NCI-H748 (cell line): Measurements from ENCODE around the gene TRIM65.
A peak's percentile ranks its signal among the peaks of the same experiment; 100 is the strongest.
"Not testable (repeated sequence)": the region's sequence is repeated elsewhere in the genome, so short reads cannot be mapped to it uniquely, and the experiment has no call there.

ENCODE experiments used
- DNase-seq: peaks from one replicate; lab custom pipeline; 2025; ENCODE audit not compliant: unreplicated experiment; lab: John Stamatoyannopoulos, UW

The TRIM65 gene

GRCh38 chr17:75876190-75876937, 20.4 kb downstream of the TRIM65 start:
- DNase-seq = no peak

GRCh38 chr17:75875940-75876189, 20.9 kb downstream of the TRIM65 start:
- DNase-seq = no peak

- DNase-seq = no peak
Measured at GRCh38 chr17:75875182-75875939, 21.4 kb downstream of the TRIM65 start.

- no peak for DNase-seq
Measured at GRCh38 chr17:75874323-75875181, 22.2 kb downstream of the TRIM65 start.

GRCh38 chr17:75873587-75874322, 23.0 kb downstream of the TRIM65 start:
- no peak for DNase-seq

GRCh38 chr17:75872434-75873351, 24.1 kb downstream of the TRIM65 start:
- peak; percentile 33 for DNase-seq

GRCh38 chr17:75870228-75870627, 26.5 kb downstream of the TRIM65 start:
- not testable (repeated sequence) for DNase-seq

- peak; percentile 13 for DNase-seq
Measured at GRCh38 chr17:75869282-75870141, 27.2 kb downstream of the TRIM65 start.

- not testable (repeated sequence) for DNase-seq
Measured at GRCh38 chr17:75868730-75869281, 27.9 kb downstream of the TRIM65 start.

- DNase-seq = not testable (repeated sequence)
Measured at GRCh38 chr17:75865404-75866188, 31.2 kb downstream of the TRIM65 start.

GRCh38 chr17:75864887-75865286, 31.9 kb downstream of the TRIM65 start:
- not testable (repeated sequence) for DNase-seq

GRCh38 chr17:75864448-75864871, 32.3 kb downstream of the TRIM65 start:
- DNase-seq = no peak

- no peak for DNase-seq
Measured at GRCh38 chr17:75861927-75862317, 34.8 kb downstream of the TRIM65 start.

- not testable (repeated sequence) for DNase-seq
Measured at GRCh38 chr17:75859358-75859757, 37.4 kb downstream of the TRIM65 start.

- DNase-seq = peak; percentile 30
Measured at GRCh38 chr17:75856062-75856756, 40.5 kb downstream of the TRIM65 start.

GRCh38 chr17:75855310-75856061, 41.3 kb downstream of the TRIM65 start, which contains the start of gene WBP2:
TSS of gene WBP2 (minus strand) at chr17:75855335. CDS start at chr17:75855297, 38 bp downstream.
- DNase-seq = peak; percentile 99
